Fibroblast of lung (primary cell): ENCODE measurements around the gene TRAPPC3L. TPM values are rescaled to one million over a fixed set of nuclear protein-coding genes. Genes with fewer than 3 reads are reported as not detected.

Experiments used
- DNase-seq, 2 donors: peaks; one replicate each; pipeline versions ENCODE4 v3.0.0 to v3.0.0-alpha.2; 2010; ENCODE audit warnings: low read depth in 2 of 2
- H2AFZ ChIP-seq: 2 replicates; pipeline ENCODE4 v1.5.1; 2012; ENCODE audit warnings: low read length, control low read depth, inconsistent platforms
- H3K27ac ChIP-seq: 2 replicates; pipeline ENCODE4 v1.5.1; 2011; ENCODE audit warnings: low read length, control low read depth; ENCODE audit not compliant: insufficient read depth
- H3K27me3 ChIP-seq: 2 replicates; pipeline ENCODE4 v1.5.1; 2011; ENCODE audit warnings: mild to moderate bottlenecking, low read length; ENCODE audit not compliant: control insufficient read depth, insufficient read depth
- H3K36me3 ChIP-seq: 2 replicates; pipeline ENCODE4 v1.5.1; 2011; ENCODE audit warnings: low read length; ENCODE audit not compliant: control insufficient read depth, insufficient read depth
- H3K4me1 ChIP-seq: 2 replicates; pipeline ENCODE4 v1.5.1; 2011; ENCODE audit warnings: low read length; ENCODE audit not compliant: control insufficient read depth, insufficient read depth; ENCODE audit errors: extremely low read depth
- H3K4me2 ChIP-seq: 2 replicates; pipeline ENCODE4 v1.5.1; 2011; ENCODE audit warnings: low read length, control low read depth; ENCODE audit not compliant: insufficient read depth; ENCODE audit errors: extremely low read depth
- H3K4me3 ChIP-seq, 4 experiments: fragments of 200-600 bp in 1 of 4; sonication (generic) in 1 of 4; replicated peaks in 1 of 4; 2 replicates each; pipeline ENCODE4 v1.5.1; 2011 to 2016; ENCODE audit warnings: low read length in 4 of 4, low read depth in 3 of 4, mild to moderate bottlenecking in 3 of 4, control low read depth in 2 of 4, inconsistent platforms in 1 of 4, mixed read lengths in 1 of 4; ENCODE audit not compliant: insufficient read depth in 1 of 4; ENCODE audit errors: control extremely low read depth in 1 of 4
- H3K79me2 ChIP-seq: 2 replicates; pipeline ENCODE4 v1.5.1; 2012; ENCODE audit warnings: mild to moderate bottlenecking, low read length, inconsistent platforms; ENCODE audit not compliant: control insufficient read depth, insufficient read depth
- H3K9ac ChIP-seq: 2 replicates; pipeline ENCODE4 v1.5.1; 2011; ENCODE audit warnings: mild to moderate bottlenecking, low read length, control low read depth; ENCODE audit not compliant: insufficient read depth
- H3K9me3 ChIP-seq: 2 replicates; pipeline ENCODE4 v1.5.1; 2012; ENCODE audit warnings: low read depth, low read length; ENCODE audit not compliant: control insufficient read depth, insufficient read depth
- H4K20me1 ChIP-seq: 2 replicates; pipeline ENCODE4 v1.5.1; 2011; ENCODE audit warnings: low read length; ENCODE audit not compliant: control insufficient read depth, insufficient read depth; ENCODE audit errors: extremely low read depth
- EZH2 ChIP-seq: IDR thresholded peaks from 2 replicates; pipeline ENCODE4 v1.5.1; 2012; ENCODE audit warnings: low read length, control low read depth, mild to moderate bottlenecking; ENCODE audit errors: missing control alignments
- polyA plus RNA-seq, 2 donors: library from polyadenylated mRNA; depleted of rRNA in 1 of 2; stranded (reverse) in 1 of 2; unstranded in 1 of 2; fragments of >200 nt; gene quantifications; 2 replicates each; pipeline ENCODE4 v1.2.1, GENCODE V29; 2011 to 2012; ENCODE audit warnings: missing spikeins in 1 of 2
- total RNA-seq: library from RNA; depleted of rRNA; stranded (reverse); fragments of >200 nt; gene quantifications from 2 replicates; pipeline ENCODE4 v1.2.1, GENCODE V29; 2014
- TF ChIP-seq, protein P1 (sequence below), 2 donors: IDR thresholded peaks in 1 of 2; conservative IDR thresholded peaks in 1 of 2; 1 replicate in 1 of 2; 2 replicates in 1 of 2; pipeline ENCODE4 v1.5.1; 2011 to 2012; ENCODE audit warnings: low read length in 2 of 2, control low read depth in 1 of 2, inconsistent platforms in 1 of 2, low read depth in 1 of 2, mild to moderate bottlenecking in 1 of 2

The TRAPPC3L gene
- total and polyA plus RNA-seq, 2 donors (not counting 1 experiment from before 2014, with no cell fraction given), result under 0.01 to 0.05 TPM

DNA sequence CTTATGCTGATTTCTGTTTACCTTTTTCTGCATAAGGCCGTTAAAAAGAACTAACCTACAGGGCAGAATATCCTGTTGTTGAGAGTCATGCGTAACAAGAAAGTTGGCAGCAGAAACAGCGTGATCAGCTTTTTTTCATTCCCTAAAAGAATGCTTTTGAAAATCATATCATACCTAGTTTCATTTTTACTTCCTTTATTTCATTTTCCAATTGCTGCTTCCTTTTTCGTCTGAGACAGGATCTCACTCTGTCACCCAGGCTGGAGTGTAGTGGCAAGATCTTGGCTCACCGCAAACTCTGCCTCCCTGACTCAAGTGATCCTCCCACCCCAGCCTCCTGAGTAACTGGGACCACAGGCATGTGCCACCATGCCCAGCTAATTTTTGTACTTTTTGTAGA lies 80.2 kb downstream of the TRAPPC3L start:
- Histone ChIP-seq H3K9ac (no peak overlapping the region), H3K4me1 (peaks cover 2% of the 10 kb centered on the region), H3K4me2 (no peak overlapping the region)

DNA sequence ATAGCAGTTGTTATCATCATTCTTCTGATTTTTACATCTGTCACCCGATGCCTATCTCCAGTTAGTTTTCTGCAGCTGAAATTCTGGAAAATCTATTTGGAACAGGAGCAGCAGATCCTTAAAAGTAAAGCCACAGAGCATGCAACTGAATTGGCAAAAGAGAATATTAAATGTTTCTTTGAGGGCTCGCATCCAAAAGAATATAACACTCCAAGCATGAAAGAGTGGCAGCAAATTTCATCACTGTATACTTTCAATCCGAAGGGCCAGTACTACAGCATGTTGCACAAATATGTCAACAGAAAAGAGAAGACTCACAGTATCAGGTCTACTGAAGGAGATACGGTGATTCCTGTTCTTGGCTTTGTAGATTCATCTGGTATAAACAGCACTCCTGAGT lies 82.2 kb downstream of the TRAPPC3L start:
- H3K4me2 ChIP-seq, result no peak overlapping the region
- H2AFZ ChIP-seq, result no peak overlapping the region
- H3K4me1 ChIP-seq, result peaks cover 2% of the 10 kb centered on the region
- H3K27me3 ChIP-seq, result peaks cover 7% of the 10 kb centered on the region
- H4K20me1 ChIP-seq, result no peaks in the 10 kb centered on the region
- DNase-seq, result peak in 1 of 2 donors; percentile 41
- no peaks in the 10 kb centered on the region for H3K36me3 ChIP-seq
- H3K9ac ChIP-seq, result no peak overlapping the region
- no peak overlapping the region for H3K4me3 ChIP-seq
- H3K27ac ChIP-seq, result no peak overlapping the region
- H3K9me3 ChIP-seq, result no peaks in the 10 kb centered on the region
- TF ChIP-seq, protein P1, sequence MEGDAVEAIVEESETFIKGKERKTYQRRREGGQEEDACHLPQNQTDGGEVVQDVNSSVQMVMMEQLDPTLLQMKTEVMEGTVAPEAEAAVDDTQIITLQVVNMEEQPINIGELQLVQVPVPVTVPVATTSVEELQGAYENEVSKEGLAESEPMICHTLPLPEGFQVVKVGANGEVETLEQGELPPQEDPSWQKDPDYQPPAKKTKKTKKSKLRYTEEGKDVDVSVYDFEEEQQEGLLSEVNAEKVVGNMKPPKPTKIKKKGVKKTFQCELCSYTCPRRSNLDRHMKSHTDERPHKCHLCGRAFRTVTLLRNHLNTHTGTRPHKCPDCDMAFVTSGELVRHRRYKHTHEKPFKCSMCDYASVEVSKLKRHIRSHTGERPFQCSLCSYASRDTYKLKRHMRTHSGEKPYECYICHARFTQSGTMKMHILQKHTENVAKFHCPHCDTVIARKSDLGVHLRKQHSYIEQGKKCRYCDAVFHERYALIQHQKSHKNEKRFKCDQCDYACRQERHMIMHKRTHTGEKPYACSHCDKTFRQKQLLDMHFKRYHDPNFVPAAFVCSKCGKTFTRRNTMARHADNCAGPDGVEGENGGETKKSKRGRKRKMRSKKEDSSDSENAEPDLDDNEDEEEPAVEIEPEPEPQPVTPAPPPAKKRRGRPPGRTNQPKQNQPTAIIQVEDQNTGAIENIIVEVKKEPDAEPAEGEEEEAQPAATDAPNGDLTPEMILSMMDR (conservative IDR thresholded peaks at IDR 0.05 in 1 of 2, IDR thresholded peaks at IDR 0.05 in 1 of 2; ENCODE audit: low read depth in 1 of 2, low read length in 2 of 2), result no peak
- TF ChIP-seq EZH2, result no peak
- H3K79me2 ChIP-seq, result no peaks in the 10 kb centered on the region

More for the DNA sequence above, 80.2 kb downstream of the TRAPPC3L start:
- Histone ChIP-seq H4K20me1 (no peaks in the 10 kb centered on the region), H3K4me3 (no peak overlapping the region), H3K27me3 (peaks cover 7% of the 10 kb centered on the region), H3K79me2 (no peaks in the 10 kb centered on the region), H3K9me3 (no peaks in the 10 kb centered on the region), H2AFZ (no peak overlapping the region), H3K36me3 (no peaks in the 10 kb centered on the region), H3K27ac (no peak overlapping the region)
- DNase-seq, result no peak
- TF ChIP-seq, protein P1 (conservative IDR thresholded peaks at IDR 0.05 in 1 of 2, IDR thresholded peaks at IDR 0.05 in 1 of 2; ENCODE audit: low read depth in 1 of 2, low read length in 2 of 2), result no peak
- TF ChIP-seq EZH2, result no peak

DNA sequence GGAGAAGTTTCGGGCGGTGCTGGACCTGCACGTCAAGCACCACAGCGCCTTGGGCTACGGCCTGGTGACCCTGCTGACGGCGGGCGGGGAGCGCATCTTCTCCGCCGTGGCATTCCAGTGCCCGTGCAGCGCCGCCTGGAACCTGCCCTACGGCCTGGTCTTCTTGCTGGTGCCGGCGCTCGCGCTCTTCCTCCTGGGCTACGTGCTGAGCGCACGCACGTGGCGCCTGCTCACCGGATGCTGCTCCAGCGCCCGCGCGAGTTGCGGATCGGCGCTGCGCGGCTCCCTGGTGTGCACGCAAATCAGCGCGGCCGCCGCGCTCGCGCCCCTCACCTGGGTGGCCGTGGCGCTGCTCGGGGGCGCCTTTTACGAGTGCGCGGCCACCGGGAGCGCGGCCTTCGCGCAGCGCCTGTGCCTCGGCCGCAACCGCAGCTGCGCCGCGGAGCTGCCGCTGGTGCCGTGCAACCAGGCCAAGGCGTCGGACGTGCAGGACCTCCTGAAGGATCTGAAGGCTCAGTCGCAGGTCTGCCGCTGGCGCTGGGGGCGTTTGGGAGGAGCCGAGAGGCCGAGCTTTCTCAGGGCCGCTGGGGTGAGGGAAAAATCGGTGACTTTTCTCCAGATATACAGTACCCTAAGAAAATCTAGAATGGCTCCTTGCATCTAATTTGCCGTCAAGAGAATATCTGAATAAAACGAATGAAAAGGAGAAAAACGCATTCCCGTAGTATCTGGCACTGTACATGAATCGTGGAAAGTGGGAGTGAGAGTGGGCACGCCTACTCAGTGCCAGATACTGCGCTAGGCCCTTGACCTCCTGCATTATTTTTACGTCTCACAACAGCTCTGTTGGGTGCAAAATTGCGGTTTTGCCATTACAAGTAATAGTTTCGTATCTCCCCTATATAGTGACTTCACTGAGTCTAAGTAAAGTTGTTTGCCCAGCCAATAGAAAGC lies 83.3 kb downstream of the TRAPPC3L start:
- peak; percentile 50 to 72 for DNase-seq
- Histone ChIP-seq H4K20me1 (no peaks in the 10 kb centered on the region), H3K27me3 (peaks cover 7% of the 10 kb centered on the region), H3K36me3 (no peaks in the 10 kb centered on the region), H3K4me2 (peak overlapping the region; percentile 80), H3K79me2 (no peaks in the 10 kb centered on the region), H3K4me3 (peak overlapping the region; percentile 24 to 46 (median 36)), H3K4me1 (peaks cover 2% of the 10 kb centered on the region), H3K27ac (no peak overlapping the region), H2AFZ (peak overlapping the region; percentile 89), H3K9ac (no peak overlapping the region), H3K9me3 (no peaks in the 10 kb centered on the region)
- TF ChIP-seq, protein P1 (conservative IDR thresholded peaks at IDR 0.05 in 1 of 2, IDR thresholded peaks at IDR 0.05 in 1 of 2; ENCODE audit: low read depth in 1 of 2, low read length in 2 of 2), result no peak
